Naive thymus-derived CD8-positive, alpha-beta T cell (primary cell): ENCODE measurements around the gene QRICH1. TPM values are rescaled to one million over a fixed set of nuclear protein-coding genes. Genes with fewer than 3 reads are reported as not detected.

Experiments
- ATAC-seq, 2 donors: fragments of 150-1000 bp; cut with Tn5 transposase in 1 of 2; sonication (Bioruptor Pico), chemical (Tn5 transposase) in 1 of 2; 1 replicate in 1 of 2; 2 replicates in 1 of 2; pipeline ENCODE4 v1.10.0; 2021; ENCODE audit warnings: mild to moderate bottlenecking in 2 of 2, moderate library complexity in 2 of 2
- POLR2A ChIA-PET: fragments of 350-600 bp; sonication (Branson Sonifier 250); formaldehyde crosslinking; loops from one replicate; lab custom pipeline; 2021; ENCODE audit warnings: antibody characterized with exemption; lab: Charles Lee
- DNase-seq, 10 donors: peaks; one replicate each; pipeline versions ENCODE4 v3.0.0 to v3.0.0-alpha.2; 2020 to 2022
- H3K27ac Mint-ChIP-seq, 10 donors: one replicate each; pipeline ENCODE4 v1.8.0; 2020 to 2022; ENCODE audit warnings: mild to moderate bottlenecking in 10 of 10, mixed read lengths in 10 of 10, moderate library complexity in 4 of 10, inconsistent platforms in 1 of 10
- H3K27me3 Mint-ChIP-seq, 5 donors: one replicate each; pipeline ENCODE4 v1.8.0; 2021 to 2022; ENCODE audit warnings: mixed read lengths in 5 of 5
- H3K36me3 Mint-ChIP-seq, 3 donors: one replicate each; pipeline ENCODE4 v1.8.0; 2020 to 2022; ENCODE audit warnings: mixed read lengths in 3 of 3, mild to moderate bottlenecking in 2 of 3, inconsistent platforms in 1 of 3
- H3K4me1 Mint-ChIP-seq, 4 donors: one replicate each; pipeline ENCODE4 v1.8.0; 2021 to 2022; ENCODE audit warnings: mixed read lengths in 4 of 4
- H3K4me3 Mint-ChIP-seq, 10 donors: one replicate each; pipeline ENCODE4 v1.8.0; 2020 to 2022; ENCODE audit warnings: mild to moderate bottlenecking in 10 of 10, mixed read lengths in 10 of 10, moderate library complexity in 6 of 10, inconsistent platforms in 1 of 10
- H3K9me3 Mint-ChIP-seq, 9 donors: one replicate each; pipeline ENCODE4 v1.8.0; 2020 to 2022; ENCODE audit warnings: mixed read lengths in 9 of 9, mild to moderate bottlenecking in 3 of 9, inconsistent platforms in 1 of 9, moderate library complexity in 1 of 9
- polyA plus RNA-seq, 3 donors: library from polyadenylated mRNA; unstranded; fragments of 300-500 nt; fragmentation: Illumina TruSeq; gene quantifications; one replicate each; pipeline ENCODE4 v1.2.3, GENCODE V29; 2021
- total RNA-seq, 8 experiments: library from RNA in 2 of 8; stranded (reverse) in 2 of 8; gene quantifications; one replicate each; pipeline ENCODE4 v1.2.3 and lab custom pipeline; 2021 to 2026

Gene QRICH1
- total and polyA plus RNA-seq, 5 experiments from 2014 or later = 13.6 to 196 (median 23.6) TPM

DNA sequence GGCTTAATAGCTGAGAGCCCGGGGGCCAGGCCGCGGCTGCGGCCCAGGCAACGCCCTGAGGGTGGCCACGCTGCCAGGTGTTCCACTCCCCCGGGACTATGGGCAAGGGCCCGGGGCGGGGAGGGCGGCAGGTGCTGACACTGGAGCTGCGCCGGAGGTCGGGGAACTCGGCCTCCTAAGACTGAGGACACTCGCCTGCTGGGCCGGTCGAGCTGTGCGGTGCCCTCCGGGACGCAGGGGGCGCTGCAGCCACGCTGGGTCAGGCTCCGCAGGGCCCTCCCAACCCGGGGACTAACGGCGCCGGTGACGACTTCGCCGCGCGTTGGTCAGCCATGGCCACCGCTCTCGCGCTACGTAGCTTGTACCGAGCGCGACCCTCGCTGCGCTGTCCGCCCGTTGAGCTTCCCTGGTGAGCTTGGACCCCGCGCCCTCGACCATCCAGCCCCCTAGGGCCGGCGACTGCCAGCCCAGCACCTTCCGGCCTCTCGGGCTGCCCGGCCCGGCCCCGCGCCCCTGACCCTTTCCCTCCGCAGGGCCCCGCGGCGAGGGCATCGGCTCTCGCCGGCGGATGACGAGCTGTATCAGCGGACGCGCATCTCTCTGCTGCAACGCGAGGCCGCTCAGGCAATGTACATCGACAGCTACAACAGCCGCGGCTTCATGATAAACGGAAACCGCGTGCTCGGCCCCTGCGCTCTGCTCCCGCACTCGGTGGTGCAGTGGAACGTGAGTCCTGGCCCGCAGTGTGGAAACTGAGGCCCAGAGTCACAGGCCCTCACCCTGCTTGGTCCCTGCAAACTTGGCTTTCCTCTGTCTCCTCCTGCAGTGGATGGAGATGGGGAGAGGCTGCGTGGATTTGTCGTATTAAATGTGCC is 71.8 kb downstream of the QRICH1 start, which contains the start of gene NDUFAF3:
NDUFAF3 (plus strand) TSS at position 309 of the 875 bp plus-strand sequence; CDS start at position 333, 24 bp downstream.
- ATAC-seq (peak; percentile 77 to 83), DNase-seq (peak; percentile 81 to 93 (median 90))
- peaks cover 0 to 31% (median 1%) of the 10 kb centered on the region in 3 donors for H3K36me3 Mint-ChIP-seq
- H3K4me3 Mint-ChIP-seq = peak within 1 kb of the TSS; percentile 90 to 99 (median 98)
- H3K27me3 Mint-ChIP-seq = peaks cover 0 to 1% (median 0%) of the 10 kb centered on the region in 5 donors
- H3K27ac Mint-ChIP-seq = peak within 1 kb of the TSS; percentile 96 to 99 (median 98)
- POLR2A ChIA-PET = interaction anchor here (0.5 to 10.8 kb wide), 25 partner anchors 7 to 793 kb away, joined by 3 to 278 read pairs (median 5); partner anchors contain the start of genes ARIH2, DAG1, IMPDH2 and IP6K1
- no peaks in the 10 kb centered on the region for H3K9me3 Mint-ChIP-seq
- H3K4me1 Mint-ChIP-seq = peaks cover 12 to 65% (median 52%) of the 10 kb centered on the region in 4 donors

DNA sequence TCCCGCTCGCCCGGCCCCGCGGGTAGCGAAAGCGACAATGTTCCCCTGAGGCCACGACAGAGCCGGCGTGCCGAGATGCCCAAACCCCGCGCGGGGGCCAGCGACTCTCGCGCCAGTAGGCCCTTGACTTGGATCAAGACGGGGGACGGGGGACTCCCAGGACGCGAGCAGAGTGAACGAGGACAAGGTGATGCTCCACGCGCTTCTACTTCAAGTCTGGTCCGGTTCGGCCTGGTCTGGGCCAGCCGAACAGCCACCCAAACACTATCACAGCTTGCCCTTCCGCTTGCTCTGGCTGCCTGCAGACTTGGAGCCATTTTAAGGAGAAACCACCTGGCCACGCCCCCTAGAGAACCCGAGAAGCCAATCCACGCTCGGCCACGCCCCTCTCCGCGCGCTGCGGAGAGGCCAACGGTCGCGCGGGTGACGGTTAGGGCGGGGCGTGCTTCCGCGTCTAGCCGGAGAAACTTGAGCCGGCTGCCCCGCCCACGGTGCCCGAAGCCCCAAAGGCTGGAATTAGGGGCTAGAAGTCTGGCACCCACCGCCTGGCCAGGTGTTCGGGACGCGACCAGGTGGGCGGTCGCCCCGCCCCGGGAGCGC is 72.6 kb downstream of the QRICH1 start:
- DNase-seq = peak; percentile 96 to 99 (median 98)
- Mint-ChIP-seq H3K4me3 (peak overlapping the region; percentile 90 to 99 (median 98)), H3K4me1 (peaks cover 12 to 67% (median 50%) of the 10 kb centered on the region in 4 donors), H3K36me3 (peaks cover 0 to 29% (median 1%) of the 10 kb centered on the region in 3 donors), H3K9me3 (no peaks in the 10 kb centered on the region), H3K27me3 (peaks cover 0 to 1% (median 0%) of the 10 kb centered on the region in 5 donors), H3K27ac (peak overlapping the region; percentile 96 to 99 (median 98))
- ATAC-seq = peak; percentile 73 to 79
- POLR2A ChIA-PET = interaction anchor here (0.5 to 10.8 kb wide), 21 partner anchors 7 to 765 kb away, joined by 3 to 278 read pairs (median 7); partner anchors contain the start of genes ARIH2, IMPDH2, IP6K1 and NICN1

DNA sequence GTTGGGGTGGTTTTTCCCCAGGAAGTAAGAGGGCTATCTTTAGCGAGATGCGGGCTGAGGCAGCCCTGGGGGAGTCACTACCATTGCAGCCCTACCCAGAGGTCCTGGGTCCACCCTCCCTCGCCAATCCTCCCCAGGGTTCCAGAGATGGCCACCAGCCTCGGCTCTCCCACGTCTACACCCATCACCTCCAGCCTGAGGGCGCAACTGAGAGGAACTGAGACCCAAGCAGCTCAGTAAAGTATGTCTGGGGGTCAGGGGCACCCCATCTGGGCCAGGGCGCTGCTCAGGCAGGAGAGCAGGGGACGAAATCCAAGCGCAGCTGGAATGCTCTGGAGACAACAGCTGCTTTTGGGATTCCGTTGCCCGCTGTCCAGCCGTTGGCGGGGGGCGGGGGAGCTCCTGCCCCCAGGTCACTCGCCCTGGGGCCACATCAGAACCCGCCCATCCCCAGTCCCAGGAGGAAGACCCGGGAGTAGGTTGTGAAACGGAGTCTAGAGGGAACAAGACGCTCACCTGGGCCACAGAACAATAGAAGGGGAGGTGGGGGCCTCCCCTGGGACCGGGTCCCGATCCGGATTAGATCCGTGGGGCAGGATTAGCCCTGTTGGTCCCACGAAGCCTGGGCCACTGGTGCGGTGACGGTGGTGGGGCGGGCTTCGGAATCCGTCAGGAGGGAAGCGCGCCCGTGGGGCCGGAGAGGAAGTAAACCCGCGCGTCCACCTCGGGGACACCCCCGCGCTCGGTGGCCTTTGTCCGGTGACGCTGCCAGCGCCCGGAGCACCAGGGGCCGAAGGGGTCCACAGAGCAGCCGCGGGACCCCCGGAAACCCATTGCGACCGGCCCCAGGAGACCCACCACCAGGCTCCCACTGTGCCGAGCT is 73.3 kb downstream of the QRICH1 start:
- Mint-ChIP-seq H3K4me1 (peaks cover 9 to 64% (median 48%) of the 10 kb centered on the region in 4 donors), H3K9me3 (no peaks in the 10 kb centered on the region), H3K27me3 (peaks cover 0 to 1% (median 0%) of the 10 kb centered on the region in 5 donors), H3K36me3 (peaks cover 0 to 29% (median 1%) of the 10 kb centered on the region in 3 donors), H3K4me3 (peak overlapping the region; percentile 90 to 99 (median 98)), H3K27ac (peak overlapping the region in 9 of 10 donors; percentile 67 to 98 (median 96))
- DNase-seq (peak in 3 of 10 donors; percentile 22 to 29 (median 23)), ATAC-seq (no peak)
- POLR2A ChIA-PET = interaction anchor here (0.5 to 10.8 kb wide), 18 partner anchors 8 to 765 kb away, joined by 3 to 278 read pairs (median 8); partner anchors contain the start of genes IMPDH2, IP6K1, NICN1 and P4HTM

DNA sequence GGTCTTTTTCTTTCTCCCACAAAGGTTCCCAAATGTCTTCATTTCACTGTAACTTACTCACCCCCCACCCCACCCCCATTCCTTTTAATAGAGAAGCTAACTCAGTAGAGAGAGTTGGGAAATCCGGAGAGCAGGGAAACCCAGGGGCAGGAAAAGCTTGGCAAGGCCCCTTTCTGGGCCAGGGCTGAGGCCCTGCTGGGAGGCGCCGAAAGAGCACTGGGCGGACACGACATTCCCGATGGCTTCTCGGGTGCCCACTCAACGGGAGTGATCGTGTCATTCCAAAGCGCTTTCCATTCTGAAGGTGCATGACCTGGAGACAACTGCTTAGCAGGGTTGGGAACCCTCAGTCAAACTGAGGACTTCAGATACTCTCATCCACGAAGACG is 73.9 kb downstream of the QRICH1 start:
- DNase-seq = no peak
- POLR2A ChIA-PET = interaction anchor here (0.5 to 10.8 kb wide), 10 partner anchors 9 to 330 kb away, joined by 3 to 278 read pairs (median 12); partner anchors contain the start of genes IMPDH2, P4HTM, QRICH1 and WDR6
- no peak for ATAC-seq
- peak overlapping the region; percentile 75 to 99 (median 96) for H3K4me3 Mint-ChIP-seq
- H3K9me3 Mint-ChIP-seq = no peaks in the 10 kb centered on the region
- peaks cover 0 to 29% (median 4%) of the 10 kb centered on the region in 3 donors for H3K36me3 Mint-ChIP-seq
- peaks cover 0 to 1% (median 0%) of the 10 kb centered on the region in 5 donors for H3K27me3 Mint-ChIP-seq
- H3K4me1 Mint-ChIP-seq = peaks cover 9 to 60% (median 44%) of the 10 kb centered on the region in 4 donors
- peak overlapping the region in 9 of 10 donors; percentile 67 to 98 (median 87) for H3K27ac Mint-ChIP-seq

DNA sequence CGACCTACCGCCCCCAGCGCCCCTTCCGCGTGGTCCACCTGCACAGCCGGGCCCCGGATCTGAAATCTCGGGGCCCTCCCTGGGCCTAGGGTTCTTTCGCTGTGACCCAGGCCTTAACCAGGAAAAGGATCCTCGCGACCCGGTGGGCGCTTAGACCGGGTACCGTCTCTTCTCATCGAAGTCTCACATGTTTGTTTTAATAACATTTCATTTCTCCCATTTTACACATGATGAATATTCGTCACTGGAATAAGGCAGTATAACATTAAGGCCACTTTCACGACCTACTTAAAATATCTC is 75.2 kb downstream of the QRICH1 start:
- Mint-ChIP-seq H3K4me1 (peaks cover 11 to 50% (median 38%) of the 10 kb centered on the region in 4 donors), H3K27ac (peak overlapping the region; percentile 79 to 96 (median 86)), H3K36me3 (peaks cover 0 to 21% (median 4%) of the 10 kb centered on the region in 3 donors), H3K4me3 (peak overlapping the region; percentile 83 to 99 (median 95)), H3K27me3 (peaks cover 0 to 1% (median 0%) of the 10 kb centered on the region in 5 donors), H3K9me3 (no peaks in the 10 kb centered on the region)
- POLR2A ChIA-PET = interaction anchor here (1.1 to 10.4 kb wide), 5 partner anchors 10 to 75 kb away, joined by 4 to 278 read pairs (median 19); partner anchors contain the start of genes IMPDH2, P4HTM, QRICH1 and WDR6
- ATAC-seq (no peak), DNase-seq (no peak)

DNA sequence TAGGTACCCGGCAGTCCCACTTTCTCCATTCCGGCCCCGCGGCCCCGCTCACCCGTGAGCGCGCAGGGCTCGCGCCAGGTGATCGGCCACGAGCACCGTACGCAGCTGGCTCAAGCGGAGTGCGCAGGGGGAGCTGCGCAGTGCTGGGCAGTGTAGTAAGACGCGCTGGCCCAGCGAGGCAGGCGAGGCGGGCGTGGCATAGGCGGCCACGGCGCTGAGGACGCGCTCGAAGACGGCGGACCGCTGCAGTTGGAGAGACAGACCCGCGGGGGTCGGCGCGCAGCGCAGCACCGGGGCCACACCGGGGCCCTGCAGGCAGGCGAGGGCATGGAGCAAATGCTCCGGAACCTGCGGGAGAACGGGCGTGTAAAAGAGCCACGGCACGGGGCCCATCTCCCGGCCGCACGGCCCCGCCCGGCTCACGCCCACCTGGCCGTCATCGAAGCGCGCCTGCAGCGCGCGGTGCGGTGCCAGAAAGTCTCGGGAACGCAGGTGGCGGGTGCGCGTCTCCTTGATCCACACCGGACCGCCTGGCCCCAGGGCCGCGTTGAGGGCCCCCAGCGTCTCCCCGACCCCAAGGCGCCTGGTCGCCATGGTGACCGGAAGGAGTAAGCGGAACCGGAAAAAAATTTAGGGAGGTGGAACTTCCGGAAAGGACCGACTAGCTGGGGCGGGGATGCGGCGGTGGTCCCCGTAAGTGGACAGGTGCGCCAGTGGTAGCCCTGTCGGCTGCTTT is 75.7 kb downstream of the QRICH1 start, which contains the start of gene DALRD3:
DALRD3 (minus strand) TSS at position 610 of the 736 bp plus-strand sequence; CDS start at position 594, 16 bp downstream.
- DNase-seq (peak; percentile 37 to 75 (median 59)), ATAC-seq (peak; percentile 14 to 18)
- Mint-ChIP-seq H3K27me3 (peaks cover 0 to 1% (median 0%) of the 10 kb centered on the region in 5 donors), H3K9me3 (no peaks in the 10 kb centered on the region), H3K36me3 (peaks cover 0 to 18% (median 4%) of the 10 kb centered on the region in 3 donors), H3K4me1 (peaks cover 11 to 49% (median 33%) of the 10 kb centered on the region in 4 donors), H3K4me3 (peak within 1 kb of the TSS; percentile 83 to 99 (median 96)), H3K27ac (peak within 1 kb of the TSS; percentile 79 to 98 (median 88))
- POLR2A ChIA-PET = interaction anchor here (0.7 to 10.4 kb wide), 7 partner anchors 11 to 99 kb away, joined by 3 to 278 read pairs (median 9); partner anchors contain the start of genes ARIH2, IMPDH2, P4HTM and QRICH1

DNA sequence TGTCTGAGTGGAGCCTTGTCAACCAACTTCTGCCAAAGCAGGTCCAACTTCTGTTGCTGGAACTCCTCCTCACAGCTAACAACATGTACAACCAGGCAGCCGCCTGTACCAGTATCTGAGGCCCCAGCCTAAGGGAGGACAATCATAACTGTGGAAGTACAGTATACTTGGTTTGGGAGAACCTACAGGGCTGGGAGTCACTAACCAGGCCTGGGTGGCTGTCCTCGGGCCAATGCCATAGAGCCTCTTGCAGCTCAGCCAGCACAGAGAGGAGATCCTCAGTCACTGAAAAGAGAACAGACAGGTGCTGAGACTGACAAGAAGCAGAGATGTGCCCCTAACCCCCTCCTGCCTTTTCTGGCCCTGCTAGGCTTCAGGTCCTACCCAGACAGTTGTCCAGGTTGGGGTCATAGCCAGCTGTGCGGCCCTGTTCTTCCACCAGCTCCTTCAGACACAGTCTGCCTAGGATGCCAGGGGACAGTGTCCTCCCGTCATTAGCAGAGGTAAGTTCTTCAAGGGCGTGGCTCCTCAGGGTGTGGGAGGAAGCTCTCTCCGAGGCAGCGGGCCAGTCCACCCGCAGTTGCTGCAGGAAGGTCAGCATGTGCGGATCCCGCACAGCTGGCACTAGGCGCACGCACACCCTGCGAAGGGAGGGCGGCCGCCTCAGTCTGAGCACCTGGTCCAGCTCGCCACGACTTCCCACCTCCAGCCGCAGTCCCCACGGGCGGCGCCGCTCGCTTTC is 76.5 kb downstream of the QRICH1 start:
- Mint-ChIP-seq H3K27me3 (peaks cover 0 to 1% (median 0%) of the 10 kb centered on the region in 5 donors), H3K27ac (peak overlapping the region in 9 of 10 donors; percentile 8 to 88 (median 76)), H3K9me3 (no peaks in the 10 kb centered on the region), H3K4me3 (peak overlapping the region; percentile 77 to 99 (median 95)), H3K36me3 (peaks cover 0 to 19% (median 4%) of the 10 kb centered on the region in 3 donors), H3K4me1 (peaks cover 8 to 41% (median 27%) of the 10 kb centered on the region in 4 donors)
- DNase-seq (peak in 1 of 10 donors; percentile 59), ATAC-seq (no peak)
- POLR2A ChIA-PET = interaction anchor here (0.6 to 10.4 kb wide), 7 partner anchors 11 to 585 kb away, joined by 3 to 278 read pairs (median 9); partner anchors contain the start of genes ARIH2, IMPDH2, P4HTM and WDR6

DNA sequence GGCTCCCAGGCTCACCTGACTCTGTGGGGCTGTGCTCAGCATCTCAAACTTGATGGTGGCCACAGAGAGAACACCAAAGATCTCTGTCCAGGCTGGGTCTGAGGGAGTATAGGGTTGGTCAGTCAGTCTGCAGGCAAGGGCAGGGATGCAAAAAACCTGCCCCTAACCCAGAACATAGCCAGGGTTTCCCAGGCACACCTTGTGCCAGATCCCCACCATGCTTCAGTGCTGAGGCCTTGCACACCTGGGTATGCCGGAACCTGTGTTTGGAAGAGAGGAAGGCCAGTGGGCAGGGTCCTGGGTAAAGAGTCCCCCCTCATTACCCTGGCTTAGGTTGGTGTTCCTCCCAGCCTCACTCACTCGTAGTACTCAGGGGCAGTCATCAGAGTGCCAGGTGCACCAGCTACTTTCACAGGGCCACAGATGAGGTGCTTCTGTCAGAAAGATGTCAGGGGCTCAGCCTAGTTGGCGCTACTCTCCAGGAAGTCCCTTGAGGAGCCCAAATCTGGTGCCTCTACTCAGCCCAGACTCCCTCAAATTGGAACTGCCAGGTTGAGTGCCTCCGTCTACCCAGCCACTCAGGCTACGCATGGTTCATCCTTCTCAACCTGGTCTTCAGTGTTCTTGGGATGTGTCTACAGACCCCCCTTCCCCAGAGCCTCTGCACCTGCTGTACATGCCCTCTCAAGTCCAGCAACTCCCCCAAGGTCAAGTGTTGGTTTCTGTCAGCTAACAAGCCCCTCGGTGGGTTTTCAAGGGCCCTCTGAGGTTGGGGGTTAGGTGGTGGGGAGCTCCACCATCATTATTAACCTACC is 77.2 kb downstream of the QRICH1 start:
- peaks cover 0 to 1% (median 0%) of the 10 kb centered on the region in 5 donors for H3K27me3 Mint-ChIP-seq
- H3K4me1 Mint-ChIP-seq = peaks cover 12 to 45% (median 27%) of the 10 kb centered on the region in 4 donors
- H3K27ac Mint-ChIP-seq = peak overlapping the region in 5 of 10 donors; percentile 63 to 87 (median 76)
- POLR2A ChIA-PET = interaction anchor here (0.6 to 10.4 kb wide), 6 partner anchors 10 to 586 kb away, joined by 4 to 278 read pairs (median 14); partner anchors contain the start of genes IMPDH2, P4HTM and WDR6
- peak overlapping the region in 8 of 10 donors; percentile 14 to 99 (median 93) for H3K4me3 Mint-ChIP-seq
- ATAC-seq (no peak), DNase-seq (peak in 1 of 10 donors; percentile 58)
- no peaks in the 10 kb centered on the region for H3K9me3 Mint-ChIP-seq
- H3K36me3 Mint-ChIP-seq = peaks cover 0 to 27% (median 3%) of the 10 kb centered on the region in 3 donors

DNA sequence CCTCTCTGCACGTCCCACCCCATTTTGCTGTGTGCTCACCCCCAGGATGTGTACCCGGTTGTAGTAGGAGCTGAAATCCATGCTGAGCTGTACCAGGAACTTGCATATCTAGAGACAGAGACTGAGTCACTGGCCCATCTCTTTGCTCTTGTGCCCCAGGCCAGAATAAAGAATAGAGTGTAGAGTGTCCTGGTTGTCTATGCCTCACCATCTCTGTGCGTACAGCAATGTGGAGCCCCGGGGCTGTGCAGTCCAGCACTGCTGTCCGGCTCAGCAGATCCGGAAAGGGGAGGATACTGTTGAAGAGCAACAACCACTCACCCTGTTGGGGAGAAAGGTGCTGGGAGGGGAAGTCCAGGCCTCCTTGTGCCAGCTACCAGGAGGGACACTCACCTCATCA is 78.1 kb downstream of the QRICH1 start:
- H3K9me3 Mint-ChIP-seq = no peaks in the 10 kb centered on the region
- POLR2A ChIA-PET = interaction anchor here (2.5 to 10.4 kb wide), 3 partner anchors 9 to 13 kb away, joined by 9 to 278 read pairs (median 52); partner anchors contain the start of genes IMPDH2 and WDR6
- H3K27ac Mint-ChIP-seq = peak overlapping the region in 7 of 10 donors; percentile 32 to 72 (median 35)
- peaks cover 10 to 49% (median 23%) of the 10 kb centered on the region in 4 donors for H3K4me1 Mint-ChIP-seq
- peaks cover 0 to 32% (median 3%) of the 10 kb centered on the region in 3 donors for H3K36me3 Mint-ChIP-seq
- ATAC-seq (no peak), DNase-seq (peak in 1 of 10 donors; percentile 15)
- no peaks in the 10 kb centered on the region for H3K27me3 Mint-ChIP-seq
- H3K4me3 Mint-ChIP-seq = peak overlapping the region in 6 of 10 donors; percentile 13 to 61 (median 50)
